Right lobe of liver (tissue), 4 donors: Measurements from ENCODE around the gene EFNA5.

ENCODE experiments used
- CTCF ChIP-seq, 4 donors: fragments of 200-600 bp in 3 of 4; fragments of 450-650 bp in 1 of 4; IDR thresholded peaks; one replicate each; pipeline versions ENCODE4 v1.5.1 to v1.8.0; 2016 to 2022; ENCODE audit warnings: antibody characterized with exemption in 4 of 4, mild to moderate bottlenecking in 2 of 4
- POLR2A ChIP-seq: fragments of 450-650 bp; IDR thresholded peaks from one replicate; pipeline ENCODE4 v1.6.1; 2017; ENCODE audit warnings: antibody characterized with exemption, mild to moderate bottlenecking
- donor health status: DM: no; HTN: no; CAD: no.
- donor health status: DM: no; HTN: no; CAD: no.
- donor health status: DM: no; HTN: yes; CAD: no.

DNA sequence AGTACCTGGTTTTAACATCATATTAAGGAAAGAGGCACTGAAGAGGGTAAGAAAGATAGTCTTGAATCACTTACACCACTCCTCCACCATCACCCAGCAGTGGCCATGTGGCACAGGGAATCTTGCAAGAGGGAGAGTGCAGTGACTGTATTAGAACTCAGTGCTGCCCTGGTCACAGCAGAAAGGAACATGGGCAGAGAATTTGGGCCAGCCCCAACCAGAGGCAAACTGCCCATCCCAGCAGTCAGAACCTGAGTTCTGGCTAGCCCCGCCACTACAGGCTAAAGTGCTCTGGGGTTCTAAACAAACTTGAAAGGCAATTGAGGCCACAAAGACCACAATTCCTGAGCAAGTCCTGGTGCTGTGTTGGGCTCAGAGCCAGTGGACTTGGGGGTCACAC, 16.7 kb upstream of the EFNA5 start:
- TF ChIP-seq CTCF (IDR thresholded peaks at IDR 0.05) (no peak), POLR2A (no peak)
